ELR (cell line): ENCODE results near the gene RAB28.

ENCODE experiments used
- DNase-seq: peaks from one replicate; pipeline ENCODE4 v3.0.0-alpha.2; 2015; ENCODE audit warnings: low read depth

RAB28 gene

GRCh38 chr4:13484122-13484748, at the start of gene RAB28:
RAB28 (minus strand) TSS chr4:13484340.
- DNase-seq, result peak; percentile 91

- no peak for DNase-seq
Observed at GRCh38 chr4:13531625-13531998, 47.5 kb upstream of the RAB28 start.

GRCh38 chr4:13530823-13531624, 46.9 kb upstream of the RAB28 start:
- no peak for DNase-seq

- DNase-seq, result no peak
Observed at GRCh38 chr4:13529128-13529919, 45.2 kb upstream of the RAB28 start.

GRCh38 chr4:13528821-13529127, 44.6 kb upstream of the RAB28 start:
- no peak for DNase-seq

- no peak for DNase-seq
Observed at GRCh38 chr4:13527981-13528820, 44.1 kb upstream of the RAB28 start.

- DNase-seq, result no peak
Observed at GRCh38 chr4:13527192-13527980, 43.2 kb upstream of the RAB28 start.

- no peak for DNase-seq
Observed at GRCh38 chr4:13526658-13527057, 42.5 kb upstream of the RAB28 start.

- no peak for DNase-seq
Observed at GRCh38 chr4:13525606-13526281, 41.6 kb upstream of the RAB28 start.

- peak; percentile 85 for DNase-seq
Observed at GRCh38 chr4:13524504-13525243, 40.5 kb upstream of the RAB28 start.

GRCh38 chr4:13523591-13524503, 39.7 kb upstream of the RAB28 start:
- DNase-seq, result no peak

- no peak for DNase-seq
Observed at GRCh38 chr4:13523105-13523477, 39.0 kb upstream of the RAB28 start.

- DNase-seq, result peak; percentile 33
Observed at GRCh38 chr4:13522282-13523104, 38.4 kb upstream of the RAB28 start.

- no peak for DNase-seq
Observed at GRCh38 chr4:13521047-13521446, 36.9 kb upstream of the RAB28 start.

- DNase-seq, result no peak
Observed at GRCh38 chr4:13516315-13516860, 32.2 kb upstream of the RAB28 start.

GRCh38 chr4:13515268-13515667, 31.1 kb upstream of the RAB28 start:
- no peak for DNase-seq

GRCh38 chr4:13514722-13515121, 30.6 kb upstream of the RAB28 start:
- DNase-seq, result no peak

GRCh38 chr4:13511101-13511500, 27.0 kb upstream of the RAB28 start:
- peak; percentile 58 for DNase-seq
